Activated gamma-delta T cell treated with Interleukin-2 at 50 U/mL for 16 hours (primary cell): ENCODE measurements around the gene FA2H.
"Not testable (repeated sequence)": the region's sequence is repeated elsewhere in the genome, so short reads cannot be mapped to it uniquely, and the experiment has no call there.

Experiments
- DNase-seq: peaks from one replicate; pipeline ENCODE4 v3.0.0-alpha.2; 2020

The FA2H gene

GRCh38 chr16:74774223-74775139 lies at the start of gene FA2H:
Gene FA2H (minus strand): TSS chr16:74774820. CDS start chr16:74774755, 65 bp downstream.
- DNase-seq, result peak; percentile 51

GRCh38 chr16:74817851-74818250 lies 43.2 kb upstream of the FA2H start:
- DNase-seq, result no peak

GRCh38 chr16:74813109-74813641 lies 38.6 kb upstream of the FA2H start:
- peak; percentile 62 for DNase-seq

GRCh38 chr16:74811911-74812310 lies 37.3 kb upstream of the FA2H start:
- no peak for DNase-seq

GRCh38 chr16:74811216-74811615 lies 36.6 kb upstream of the FA2H start:
- not testable (repeated sequence) for DNase-seq

- DNase-seq, result no peak
Measured at GRCh38 chr16:74807052-74807646, 32.5 kb upstream of the FA2H start.

- no peak for DNase-seq
Measured at GRCh38 chr16:74800216-74800871, 25.7 kb upstream of the FA2H start.

GRCh38 chr16:74797414-74797813 lies 22.8 kb upstream of the FA2H start:
- no peak for DNase-seq

- DNase-seq, result no peak
Measured at GRCh38 chr16:74795104-74795503, 20.5 kb upstream of the FA2H start.

GRCh38 chr16:74794668-74795067 lies 20.0 kb upstream of the FA2H start:
- DNase-seq, result no peak

GRCh38 chr16:74793571-74793970 lies 19.0 kb upstream of the FA2H start:
- DNase-seq, result no peak

- no peak for DNase-seq
Measured at GRCh38 chr16:74792225-74792624, 17.6 kb upstream of the FA2H start.

- DNase-seq, result not testable (repeated sequence)
Measured at GRCh38 chr16:74791749-74792148, 17.1 kb upstream of the FA2H start.

GRCh38 chr16:74788108-74788507 lies 13.5 kb upstream of the FA2H start:
- no peak for DNase-seq

- no peak for DNase-seq
Measured at GRCh38 chr16:74785031-74785430, 10.4 kb upstream of the FA2H start.

GRCh38 chr16:74778646-74779045 lies 4.0 kb upstream of the FA2H start:
- DNase-seq, result no peak

GRCh38 chr16:74776926-74777325 lies 2.3 kb upstream of the FA2H start:
- no peak for DNase-seq

GRCh38 chr16:74775255-74775654 lies 635 bp upstream of the FA2H start:
- no peak for DNase-seq

- DNase-seq, result no peak
Measured at GRCh38 chr16:74773446-74774222, 986 bp downstream of the FA2H start.

GRCh38 chr16:74771656-74772315 lies 2.8 kb downstream of the FA2H start:
- DNase-seq, result no peak

GRCh38 chr16:74770831-74771526 lies 3.6 kb downstream of the FA2H start:
- no peak for DNase-seq
